ENCODE data around the gene MARCHF4.

- TF ChIP-seq POLR2AphosphoS5 (IDR thresholded peaks at IDR 0.05) (no peak), POLR2A (IDR thresholded peaks at IDR 0.05) (no peak)
Measured at GRCh38 chr2:216392945-216393840, 20.9 kb upstream of the MARCHF4 start.
